Thoracic aorta (tissue), 2 donors: Measurements from ENCODE around the gene RNF157. TPM values are rescaled to one million over a fixed set of nuclear protein-coding genes. Genes with fewer than 3 reads are reported as not detected.
A peak's percentile ranks its signal among the peaks of the same experiment; 100 is the strongest.
"Not testable (repeated sequence)": the region's sequence is repeated elsewhere in the genome, so short reads cannot be mapped to it uniquely, and the experiment has no call there.

Source experiments
- ATAC-seq: fragments of 150-250 bp; one replicate; pipeline ENCODE4 v1.8.0; 2017; ENCODE audit warnings: low read depth; ENCODE audit not compliant: insufficient number of reproducible peaks, low FRiP score
- DNase-seq: peaks from one replicate; pipeline ENCODE4 v3.0.0-alpha.2; 2020; ENCODE audit warnings: low spot score
- H3K27ac ChIP-seq, 2 donors: fragments of 200-600 bp; sonication (generic); 1 replicate in 1 of 2; 2 replicates in 1 of 2; pipeline ENCODE4 v1.5.1; 2016; ENCODE audit warnings: mild to moderate bottlenecking in 2 of 2, moderate library complexity in 2 of 2
- H3K27me3 ChIP-seq: fragments of 200-600 bp; sonication (generic); replicated peaks from 2 replicates; pipeline ENCODE4 v1.6.0; 2016; ENCODE audit warnings: mild to moderate bottlenecking; ENCODE audit not compliant: insufficient read depth
- H3K36me3 ChIP-seq: fragments of 200-600 bp; sonication (generic); one replicate; pipeline ENCODE4 v1.5.1; 2016
- H3K4me1 ChIP-seq, 2 donors: fragments of 200-600 bp; sonication (generic); 1 replicate in 1 of 2; 2 replicates in 1 of 2; pipeline versions ENCODE4 v1.5.1 to v1.6.0; 2016; ENCODE audit warnings: low read depth in 2 of 2, mild to moderate bottlenecking in 1 of 2; ENCODE audit not compliant: control insufficient read depth in 1 of 2
- H3K4me3 ChIP-seq: fragments of 200-600 bp; sonication (generic); 2 replicates; pipeline ENCODE4 v1.5.1; 2016; ENCODE audit warnings: mild to moderate bottlenecking
- H3K9me3 ChIP-seq: fragments of 200-600 bp; sonication (generic); 2 replicates; pipeline ENCODE4 v1.5.1; 2016
- total RNA-seq, 2 donors: library from RNA; depleted of rRNA; stranded (reverse); fragments of >200 nt; gene quantifications; one replicate each; pipeline versions ENCODE4 v1.1.0 to v1.2.3, GENCODE V29; 2016
- TF ChIP-seq, protein P1 (sequence below): fragments of 200-600 bp; sonication (generic); IDR thresholded peaks from one replicate; pipeline ENCODE4 v1.5.1; 2019; ENCODE audit warnings: antibody characterized with exemption

Gene RNF157
- total RNA-seq, 2 donors from 2014 or later = 0.41 to 1.9 TPM

DNA sequence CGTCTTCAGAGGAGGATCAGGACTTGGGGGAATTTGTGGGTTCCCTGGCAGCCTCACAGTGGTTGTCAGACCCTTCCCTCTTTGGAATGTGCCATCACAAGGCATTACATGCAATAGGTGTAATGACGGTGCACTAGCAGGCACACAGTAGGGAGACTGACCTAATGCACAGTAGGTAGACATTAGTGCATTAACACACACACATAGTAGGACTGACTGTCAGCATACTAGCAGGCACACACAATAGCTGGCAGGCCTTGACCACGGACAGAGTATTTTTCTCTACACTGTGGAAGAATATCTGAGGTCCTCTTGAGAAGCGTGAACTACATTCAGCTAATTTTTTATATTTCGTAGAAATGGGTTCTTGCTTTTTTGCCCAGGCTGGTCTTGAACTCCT, 14.0 kb upstream of the RNF157 start:
- Histone ChIP-seq H3K9me3 (no peaks in the 10 kb centered on the region), H3K27ac (no peak overlapping the region), H3K27me3 (no peaks in the 10 kb centered on the region), H3K4me3 (no peak overlapping the region), H3K36me3 (no peaks in the 10 kb centered on the region), H3K4me1 (no peaks in the 10 kb centered on the region)
- TF ChIP-seq, protein P1, sequence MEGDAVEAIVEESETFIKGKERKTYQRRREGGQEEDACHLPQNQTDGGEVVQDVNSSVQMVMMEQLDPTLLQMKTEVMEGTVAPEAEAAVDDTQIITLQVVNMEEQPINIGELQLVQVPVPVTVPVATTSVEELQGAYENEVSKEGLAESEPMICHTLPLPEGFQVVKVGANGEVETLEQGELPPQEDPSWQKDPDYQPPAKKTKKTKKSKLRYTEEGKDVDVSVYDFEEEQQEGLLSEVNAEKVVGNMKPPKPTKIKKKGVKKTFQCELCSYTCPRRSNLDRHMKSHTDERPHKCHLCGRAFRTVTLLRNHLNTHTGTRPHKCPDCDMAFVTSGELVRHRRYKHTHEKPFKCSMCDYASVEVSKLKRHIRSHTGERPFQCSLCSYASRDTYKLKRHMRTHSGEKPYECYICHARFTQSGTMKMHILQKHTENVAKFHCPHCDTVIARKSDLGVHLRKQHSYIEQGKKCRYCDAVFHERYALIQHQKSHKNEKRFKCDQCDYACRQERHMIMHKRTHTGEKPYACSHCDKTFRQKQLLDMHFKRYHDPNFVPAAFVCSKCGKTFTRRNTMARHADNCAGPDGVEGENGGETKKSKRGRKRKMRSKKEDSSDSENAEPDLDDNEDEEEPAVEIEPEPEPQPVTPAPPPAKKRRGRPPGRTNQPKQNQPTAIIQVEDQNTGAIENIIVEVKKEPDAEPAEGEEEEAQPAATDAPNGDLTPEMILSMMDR = no peak
- ATAC-seq = no peak
- no peak for DNase-seq

DNA sequence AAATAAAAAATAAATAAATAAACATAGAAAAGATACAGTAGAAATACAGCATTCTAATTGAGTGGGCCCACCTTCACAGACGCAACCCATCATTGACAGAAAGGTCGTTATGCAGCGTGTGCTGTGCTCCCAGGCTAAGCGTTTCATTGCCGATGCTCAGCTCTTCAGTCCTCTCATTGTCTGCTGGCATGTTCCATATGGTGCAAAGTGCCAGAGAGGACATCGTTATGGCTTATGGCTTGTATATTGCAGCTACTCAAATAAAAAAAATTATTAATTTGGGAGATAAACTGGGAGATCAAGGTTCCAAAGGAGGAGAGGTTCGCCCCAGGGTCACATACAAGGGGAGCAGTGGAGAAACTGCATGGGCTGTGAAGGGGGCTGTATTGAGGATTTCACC, 13.5 kb upstream of the RNF157 start:
- Histone ChIP-seq H3K27ac (no peak overlapping the region), H3K27me3 (no peaks in the 10 kb centered on the region), H3K9me3 (no peaks in the 10 kb centered on the region), H3K36me3 (no peaks in the 10 kb centered on the region), H3K4me3 (no peak overlapping the region), H3K4me1 (no peaks in the 10 kb centered on the region)
- DNase-seq (no peak), ATAC-seq (no peak)
- TF ChIP-seq, protein P1 = no peak

- not testable (repeated sequence) for H3K4me1 ChIP-seq, H3K27me3 ChIP-seq, DNase-seq, H3K36me3 ChIP-seq, H3K9me3 ChIP-seq, ATAC-seq
- peak overlapping the region in 1 of 2 donors; percentile 25 for H3K27ac ChIP-seq
- peak overlapping the region; percentile 5 for H3K4me3 ChIP-seq
Measured at GRCh38 chr17:76252967-76253766, 12.9 kb upstream of the RNF157 start.

DNA sequence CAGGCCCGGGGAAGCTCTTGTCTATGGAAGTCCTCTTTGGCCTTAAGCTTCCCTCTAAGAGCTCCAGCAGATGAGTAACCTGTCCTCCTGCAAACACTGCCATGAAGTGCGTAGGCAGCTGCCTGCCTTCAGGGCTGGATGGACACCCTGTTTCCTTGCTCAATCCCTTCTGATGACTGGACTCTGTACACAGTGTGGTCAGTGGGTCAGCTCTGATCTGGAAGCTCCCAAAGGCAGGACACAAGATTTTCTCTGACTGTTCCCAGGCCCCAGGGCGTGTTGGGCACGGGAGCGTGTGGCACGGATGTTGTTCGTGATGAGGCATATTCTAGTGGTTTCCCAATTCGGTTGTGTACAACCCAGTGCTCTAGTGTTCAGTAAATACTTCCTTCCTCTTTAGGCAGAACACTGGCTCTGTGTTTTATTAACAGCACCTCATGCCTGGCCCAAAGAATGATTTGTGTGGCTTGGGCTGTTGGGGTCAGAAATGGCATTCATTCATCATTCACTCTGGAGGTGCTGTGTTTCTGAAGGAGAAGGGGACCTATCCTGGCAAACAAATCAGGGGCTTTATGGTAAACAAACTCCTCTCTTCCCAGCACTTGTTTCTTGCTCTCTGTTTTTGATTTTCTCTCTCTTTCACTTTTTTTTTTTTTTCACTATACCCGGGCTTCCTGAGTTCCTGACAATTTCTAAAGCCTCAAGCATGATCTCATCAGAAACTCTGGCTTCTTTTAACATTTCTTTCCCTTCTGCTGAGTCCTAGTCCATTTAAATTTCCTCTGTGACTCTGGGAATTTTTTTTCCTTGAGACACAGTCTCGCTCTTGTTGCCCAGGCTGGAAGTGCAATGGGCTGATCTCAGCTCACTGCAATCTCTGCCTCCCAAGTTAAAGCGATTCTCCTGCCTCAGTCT, 12.0 kb upstream of the RNF157 start:
- Histone ChIP-seq H3K27ac (peak overlapping the region in 1 of 2 donors; percentile 25), H3K9me3 (no peaks in the 10 kb centered on the region), H3K36me3 (no peaks in the 10 kb centered on the region), H3K4me1 (no peaks in the 10 kb centered on the region), H3K4me3 (peak overlapping the region; percentile 5), H3K27me3 (no peaks in the 10 kb centered on the region)
- no peak for DNase-seq
- ATAC-seq = no peak
- TF ChIP-seq, protein P1 = no peak

GRCh38 chr17:76251478-76252039, 11.3 kb upstream of the RNF157 start:
- Histone ChIP-seq H3K9me3 (no peaks in the 10 kb centered on the region), H3K27me3 (no peaks in the 10 kb centered on the region), H3K4me1 (no peaks in the 10 kb centered on the region), H3K4me3 (no peak overlapping the region), H3K27ac (no peak overlapping the region), H3K36me3 (no peaks in the 10 kb centered on the region)
- TF ChIP-seq, protein P1 = no peak
- ATAC-seq (no peak), DNase-seq (no peak)
